HepG2 (cell line): Measurements from ENCODE around the gene SBNO2. TPM values are rescaled to one million over a fixed set of nuclear protein-coding genes. Genes with fewer than 3 reads are reported as not detected.

Experiments used
- BCL3 ChIP-seq: sonication (generic); formaldehyde crosslinking; IDR thresholded peaks from 2 replicates; pipeline ENCODE4 v1.5.1; 2020; ENCODE audit warnings: mild to moderate bottlenecking, missing genetic modification reagents, moderate library complexity
- BCL6 ChIP-seq: IDR thresholded peaks from 2 replicates; pipeline ENCODE4 v1.6.1; 2016; ENCODE audit warnings: missing genetic modification reagents, missing compliant biosample characterization
- CHCHD3 ChIP-seq: sonication (generic); formaldehyde crosslinking; IDR thresholded peaks from 2 replicates; pipeline ENCODE4 v1.8.0; 2022; ENCODE audit warnings: mild to moderate bottlenecking, missing genetic modification reagents, moderate library complexity
- EZH2 ChIP-seq: conservative IDR thresholded peaks from 2 replicates; pipeline ENCODE4 v1.6.1; 2012; ENCODE audit warnings: mild to moderate bottlenecking, low read depth, low read length, moderate library complexity
- FOXK2 ChIP-seq: fragments of 450-650 bp; IDR thresholded peaks from 2 replicates; pipeline ENCODE4 v1.6.1; 2016
- NONO ChIP-seq, 2 experiments: fragments of 450-650 bp in 1 of 2; sonication (generic) in 1 of 2; formaldehyde crosslinking in 1 of 2; IDR thresholded peaks in 1 of 2; conservative IDR thresholded peaks in 1 of 2; 2 replicates each; pipeline versions ENCODE4 v1.6.1 to v1.8.0; 2017 to 2022; ENCODE audit warnings: mild to moderate bottlenecking in 1 of 2, missing genetic modification reagents in 1 of 2, moderate library complexity in 1 of 2
- NR0B2 ChIP-seq: sonication (generic); formaldehyde crosslinking; IDR thresholded peaks from 2 replicates; pipeline ENCODE4 v1.4.0; 2020; ENCODE audit warnings: mild to moderate bottlenecking, missing genetic modification reagents
- PHF8 ChIP-seq: sonication (generic); formaldehyde crosslinking; IDR thresholded peaks from 2 replicates; pipeline ENCODE4 v1.5.0; 2020; ENCODE audit warnings: missing genetic modification reagents
- SIX1 ChIP-seq: sonication (generic); formaldehyde crosslinking; IDR thresholded peaks from 2 replicates; pipeline ENCODE4 v1.4.0; 2020; ENCODE audit warnings: missing genetic modification reagents, borderline replicate concordance
- TAF15 ChIP-seq: fragments of 200-400 bp; formaldehyde crosslinking; IDR thresholded peaks from one replicate; pipeline ENCODE4 v1.6.1; 2018; ENCODE audit warnings: mild to moderate bottlenecking, low read depth, low read length; ENCODE audit not compliant: poor library complexity, severe bottlenecking
- THAP9 ChIP-seq: sonication (generic); formaldehyde crosslinking; IDR thresholded peaks from 2 replicates; pipeline ENCODE4; 2020; ENCODE audit warnings: missing genetic modification reagents, mild to moderate bottlenecking, borderline replicate concordance
- ZBTB33 ChIP-seq: sonication (generic); formaldehyde crosslinking; IDR thresholded peaks from 2 replicates; pipeline ENCODE4 v1.4.0; 2020; ENCODE audit warnings: missing genetic modification reagents
- ZBTB43 ChIP-seq: sonication (generic); formaldehyde crosslinking; conservative IDR thresholded peaks from 2 replicates; pipeline ENCODE4 v1.4.0; 2020; ENCODE audit warnings: missing genetic modification reagents
- ZC3H13 ChIP-seq: sonication (generic); formaldehyde crosslinking; IDR thresholded peaks from 2 replicates; pipeline ENCODE4 v1.8.1; 2023; ENCODE audit warnings: mild to moderate bottlenecking, missing genetic modification reagents, moderate library complexity
- ZNF235 ChIP-seq: sonication (generic); formaldehyde crosslinking; IDR thresholded peaks from 2 replicates; pipeline ENCODE4 v1.8.1; 2023; ENCODE audit warnings: mild to moderate bottlenecking, missing genetic modification reagents, borderline replicate concordance
- ZNF572 ChIP-seq: sonication (generic); formaldehyde crosslinking; IDR thresholded peaks from 2 replicates; pipeline ENCODE4 v1.5.1; 2020; ENCODE audit warnings: mild to moderate bottlenecking, missing genetic modification reagents
- ZNF770 ChIP-seq: sonication (generic); formaldehyde crosslinking; IDR thresholded peaks from 2 replicates; pipeline ENCODE4 v1.5.0; 2020; ENCODE audit warnings: mild to moderate bottlenecking, missing genetic modification reagents
- polyA plus RNA-seq, 8 experiments: library from polyadenylated mRNA; depleted of rRNA in 3 of 8; stranded (reverse) in 7 of 8; unstranded in 1 of 8; fragments of >200 nt; fragmentation: Illumina TruSeq in 4 of 8; extraction: Trizol in 4 of 8; gene quantifications; 2 replicates each; pipeline versions ENCODE4 v1.2.1 to v1.2.3, GENCODE V29; 2011 to 2016; ENCODE audit warnings: low read depth in 4 of 8, missing spikeins in 1 of 8, mixed read lengths in 1 of 8; ENCODE audit not compliant: insufficient read depth in 1 of 8
- total RNA-seq, 5 experiments: library from RNA; depleted of rRNA; stranded (reverse); fragments of >200 nt; fragmentation: Illumina TruSeq; extraction: Trizol; gene quantifications; 2 replicates each; pipeline ENCODE4 v1.2.3, GENCODE V29; 2016; ENCODE audit warnings: low read depth in 1 of 5

SBNO2 gene
- total and polyA plus RNA-seq, 2 of the 13 experiments (the other 11 are each of a cell fraction or from before 2014, with no cell fraction given) = 8.6 to 10.4 TPM

- TF ChIP-seq THAP9 (CRISPR knock-in tag) (peak; percentile 5; the same call in 1 of the 2 replicates), ZNF770 (CRISPR knock-in tag) (no peak), ZNF572 (CRISPR knock-in tag) (no peak), EZH2 (no peak), CHCHD3 (CRISPR knock-in tag) (no peak), ZC3H13 (CRISPR knock-in tag) (no peak), SIX1 (CRISPR knock-in tag) (no peak), ZNF235 (0 out of 2 replicates have a peak, but pooled peaks have one; percentile 28), BCL6 (CRISPR knock-in tag) (no peak), FOXK2 (no peak), ZBTB43 (CRISPR knock-in tag) (no peak), NR0B2 (0 out of 2 replicates have a peak, but pooled peaks have one; percentile 19), PHF8 (CRISPR knock-in tag) (peak; percentile 5; the same call in 1 of the 2 replicates), NONO (IDR thresholded peaks at IDR 0.05) (no peak), NONO (CRISPR knock-in tag; conservative IDR thresholded peaks at IDR 0.05) (0 out of 2 replicates have a peak, but pooled peaks have one; percentile 16), BCL3 (CRISPR knock-in tag) (no peak), TAF15 (no peak), ZBTB33 (CRISPR knock-in tag) (no peak)
These were observed 80.7 kb downstream of the SBNO2 start (continued) for GRCh38 chr19:1093330-1093729.
